GM12892 (cell line): ENCODE data around the gene PYGM.

Source experiments
- POLR2A ChIP-seq: IDR thresholded peaks from 2 replicates; pipeline ENCODE4 v1.6.1; 2011; ENCODE audit warnings: low read depth, low read length, control low read depth
- POLR2AphosphoS5 ChIP-seq: IDR thresholded peaks from 2 replicates; pipeline ENCODE4 v1.6.1; 2011; ENCODE audit warnings: low read depth, low read length, control low read depth

- TF ChIP-seq POLR2AphosphoS5 (no peak), POLR2A (no peak)
Measured at GRCh38 chr11:64771861-64772260, 12.1 kb upstream of the PYGM start.
